B cell (primary cell): ENCODE data around the gene SERPINE2. TPM values are rescaled to one million over a fixed set of nuclear protein-coding genes. Genes with fewer than 3 reads are reported as not detected.

Experiments used
- ATAC-seq: fragments of 200-7000 bp; cut with Tn5 transposase; one replicate; pipeline ENCODE4 v1.10.0; 2021; ENCODE audit warnings: low read depth, mild to moderate bottlenecking, moderate number of reproducible peaks, moderate library complexity
- CTCF ChIA-PET: fragments of 350-600 bp; sonication (Branson Sonifier 250); formaldehyde crosslinking; loops from one replicate; lab custom pipeline; 2021; ENCODE audit warnings: antibody characterized with exemption, inconsistent platforms; lab: Charles Lee
- POLR2A ChIA-PET: fragments of 350-600 bp; sonication (Branson Sonifier 250); formaldehyde crosslinking; loops from one replicate; lab custom pipeline; 2021; ENCODE audit warnings: antibody characterized with exemption; lab: Charles Lee
- DNase-seq: peaks from one replicate; pipeline ENCODE4 v3.0.0; 2013
- H2AFZ ChIP-seq: 2 replicates; pipeline ENCODE4 v1.6.1; 2012; ENCODE audit warnings: mild to moderate bottlenecking, low read depth, low read length; ENCODE audit not compliant: insufficient read depth, poor library complexity, severe bottlenecking
- H3K27ac ChIP-seq, 2 donors: 1 replicate in 1 of 2; 2 replicates in 1 of 2; pipeline ENCODE4 v1.5.1; 2012 to 2013; ENCODE audit warnings: low read length in 2 of 2, mild to moderate bottlenecking in 2 of 2, moderate library complexity in 1 of 2
- H3K27me3 ChIP-seq, 4 experiments: fragments of 200-600 bp in 1 of 4; sonication (generic) in 1 of 4; replicated peaks in 1 of 4; 1 replicate in 2 of 4; 2 replicates in 2 of 4; pipeline versions ENCODE4 v1.6.1 to v1.7.0; 2013 to 2016; ENCODE audit warnings: low read length in 3 of 4, mild to moderate bottlenecking in 2 of 4, mixed read lengths in 1 of 4, moderate library complexity in 1 of 4; ENCODE audit not compliant: insufficient read depth in 4 of 4, control insufficient read depth in 3 of 4; ENCODE audit errors: control extremely low read depth in 1 of 4
- H3K36me3 ChIP-seq, 2 experiments: replicated peaks in 1 of 2; 1 replicate in 1 of 2; 2 replicates in 1 of 2; pipeline versions ENCODE4 v1.6.1 to v1.7.1; 2013; ENCODE audit warnings: low read length in 1 of 2; ENCODE audit not compliant: insufficient read depth in 2 of 2, control insufficient read depth in 1 of 2; ENCODE audit errors: control extremely low read depth in 1 of 2, extremely low read depth in 1 of 2
- H3K4me1 ChIP-seq, 2 donors: fragments of 200-600 bp in 1 of 2; sonication (generic) in 1 of 2; 1 replicate in 1 of 2; 2 replicates in 1 of 2; pipeline versions ENCODE4 v1.5.1 to v1.6.1; 2013 to 2017; ENCODE audit warnings: low read length in 2 of 2; ENCODE audit not compliant: control insufficient read depth in 2 of 2, insufficient read depth in 2 of 2
- H3K4me2 ChIP-seq: replicated peaks from 2 replicates; pipeline ENCODE3; 2012; ENCODE audit warnings: mild to moderate bottlenecking, low read depth, low read length; ENCODE audit not compliant: poor library complexity, severe bottlenecking
- H3K4me3 ChIP-seq, 5 experiments: fragments of 200-600 bp in 1 of 5; sonication (generic) in 1 of 5; 1 replicate in 3 of 5; 2 replicates in 2 of 5; pipeline versions ENCODE4 v1.5.1 to v1.7.0; 2011 to 2016; ENCODE audit warnings: low read length in 4 of 5, mild to moderate bottlenecking in 4 of 5, low read depth in 2 of 5, control low read depth in 1 of 5, moderate library complexity in 1 of 5; ENCODE audit not compliant: insufficient read depth in 1 of 5; ENCODE audit errors: control extremely low read depth in 1 of 5, extremely low read depth in 1 of 5
- H3K79me2 ChIP-seq: fragments of 200-600 bp; sonication (generic); one replicate; pipeline ENCODE4 v1.6.0; 2016; ENCODE audit warnings: low read length; ENCODE audit not compliant: control insufficient read depth, insufficient read depth
- H3K9ac ChIP-seq: fragments of 200-600 bp; sonication (generic); 2 replicates; pipeline ENCODE4 v1.6.1; 2017; ENCODE audit warnings: mild to moderate bottlenecking, low read length, moderate library complexity
- H3K9me3 ChIP-seq, 3 donors: one replicate each; pipeline versions ENCODE4 v1.6.1 to v1.7.1; 2013; ENCODE audit warnings: low read length in 2 of 3; ENCODE audit not compliant: control insufficient read depth in 2 of 3, insufficient read depth in 1 of 3; ENCODE audit errors: control extremely low read depth in 1 of 3
- H4K20me1 ChIP-seq: 2 replicates; pipeline ENCODE4 v1.6.0; 2012; ENCODE audit warnings: mild to moderate bottlenecking, low read length; ENCODE audit not compliant: insufficient read depth, control insufficient read depth, poor library complexity, severe bottlenecking
- H3K27ac Mint-ChIP-seq: one replicate; pipeline ENCODE4 v1.8.0; 2021; ENCODE audit warnings: mixed read lengths
- H3K27me3 Mint-ChIP-seq: one replicate; pipeline ENCODE4 v1.8.0; 2021; ENCODE audit warnings: mixed read lengths
- H3K4me1 Mint-ChIP-seq: one replicate; pipeline ENCODE4 v1.8.0; 2021; ENCODE audit warnings: mixed read lengths
- H3K4me3 Mint-ChIP-seq: one replicate; pipeline ENCODE4 v1.8.0; 2021; ENCODE audit warnings: mixed read lengths
- H3K9me3 Mint-ChIP-seq: one replicate; pipeline ENCODE4 v1.8.0; 2022; ENCODE audit warnings: mixed read lengths; ENCODE audit not compliant: insufficient read depth
- EZH2 ChIP-seq: IDR thresholded peaks from 2 replicates; pipeline ENCODE4 v1.6.1; 2012; ENCODE audit warnings: borderline replicate concordance, low read depth, mild to moderate bottlenecking, moderate library complexity, low read length; ENCODE audit not compliant: insufficient read depth, poor library complexity, severe bottlenecking
- WGBS: methylation state at CpG from one replicate; pipeline ENCODE4 v1.1.5; 2013; ENCODE audit warnings: missing lambda C conversion rate; ENCODE audit not compliant: insufficient coverage; 5-methylcytosine and 5-hydroxymethylcytosine counted together
- intact Hi-C: fragments of 100-400 bp; cut with micrococcal nuclease; formaldehyde crosslinking; loops from one replicate; pipeline ENCODE4 v1.10.0; 2022
- polyA plus RNA-seq: library from polyadenylated mRNA; depleted of rRNA; stranded (reverse); fragments of >200 nt; gene quantifications from 2 replicates; pipeline ENCODE4 v1.2.3, GENCODE V29; 2012
- total RNA-seq, 2 donors: library from RNA; stranded (reverse); fragments of 120-200 nt in 1 of 2; gene quantifications; 1 replicate in 1 of 2; 2 replicates in 1 of 2; pipeline versions ENCODE4 v1.2.3 to v1.2.4, GENCODE V29; 2013 to 2022
- TF ChIP-seq, protein P1 (sequence below): fragments of 200-600 bp; IDR thresholded peaks from one replicate; pipeline ENCODE4 v1.8.0; 2022; ENCODE audit warnings: antibody characterized with exemption, mild to moderate bottlenecking

SERPINE2 gene
- total and polyA plus RNA-seq, 2 donors (not counting 1 experiment from before 2014, with no cell fraction given): 0.45 to 1.8 TPM

DNA sequence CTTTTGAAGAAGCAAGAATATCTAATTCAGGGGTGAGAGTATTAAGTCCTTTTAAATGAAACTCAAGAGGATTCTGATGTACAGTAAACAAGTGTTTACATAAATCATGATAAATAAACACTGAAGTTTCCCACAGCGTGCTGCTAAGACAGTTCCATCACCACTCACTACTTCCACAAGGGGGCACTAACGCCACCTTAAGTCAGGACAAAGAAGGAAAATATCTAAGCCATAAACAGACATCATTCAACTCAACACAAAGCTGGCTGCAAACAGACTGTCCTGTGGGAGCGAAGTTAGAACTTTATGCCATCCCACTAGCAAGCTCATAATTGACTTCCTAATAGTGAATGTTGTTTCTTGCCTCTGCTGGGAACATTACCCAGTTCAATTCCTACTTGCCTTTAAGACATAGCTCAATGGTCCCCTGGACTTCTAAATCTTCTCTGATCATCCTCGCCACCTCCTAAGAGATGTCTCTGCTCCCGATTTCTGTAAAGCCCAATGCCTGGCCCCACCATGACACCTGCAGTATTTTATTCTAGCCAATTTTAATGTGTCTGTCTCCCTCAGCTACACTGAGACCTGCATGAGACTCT, 45.4 kb downstream of the SERPINE2 start:
- H3K27ac ChIP-seq: no peak overlapping the region
- peak; percentile 78 for DNase-seq
- ChIA-PET CTCF (interaction anchor here (0.8 to 7.6 kb wide), 37 partner anchors 8 to 1022 kb away, joined by 3 to 307 read pairs (median 4); partner anchors contain the start of genes MRPL44 and SERPINE2), POLR2A (no interaction called here)
- no peak overlapping the region for H3K4me3 Mint-ChIP-seq
- no peaks in the 10 kb centered on the region for H3K79me2 ChIP-seq
- no peak overlapping the region for H3K27ac Mint-ChIP-seq
- H3K9me3 ChIP-seq: no peaks in the 10 kb centered on the region
- H3K27me3 Mint-ChIP-seq: no peaks in the 10 kb centered on the region
- no peak overlapping the region for H2AFZ ChIP-seq
- H3K4me2 ChIP-seq: no peak overlapping the region
- no peak for TF ChIP-seq EZH2
- TF ChIP-seq, protein P1, sequence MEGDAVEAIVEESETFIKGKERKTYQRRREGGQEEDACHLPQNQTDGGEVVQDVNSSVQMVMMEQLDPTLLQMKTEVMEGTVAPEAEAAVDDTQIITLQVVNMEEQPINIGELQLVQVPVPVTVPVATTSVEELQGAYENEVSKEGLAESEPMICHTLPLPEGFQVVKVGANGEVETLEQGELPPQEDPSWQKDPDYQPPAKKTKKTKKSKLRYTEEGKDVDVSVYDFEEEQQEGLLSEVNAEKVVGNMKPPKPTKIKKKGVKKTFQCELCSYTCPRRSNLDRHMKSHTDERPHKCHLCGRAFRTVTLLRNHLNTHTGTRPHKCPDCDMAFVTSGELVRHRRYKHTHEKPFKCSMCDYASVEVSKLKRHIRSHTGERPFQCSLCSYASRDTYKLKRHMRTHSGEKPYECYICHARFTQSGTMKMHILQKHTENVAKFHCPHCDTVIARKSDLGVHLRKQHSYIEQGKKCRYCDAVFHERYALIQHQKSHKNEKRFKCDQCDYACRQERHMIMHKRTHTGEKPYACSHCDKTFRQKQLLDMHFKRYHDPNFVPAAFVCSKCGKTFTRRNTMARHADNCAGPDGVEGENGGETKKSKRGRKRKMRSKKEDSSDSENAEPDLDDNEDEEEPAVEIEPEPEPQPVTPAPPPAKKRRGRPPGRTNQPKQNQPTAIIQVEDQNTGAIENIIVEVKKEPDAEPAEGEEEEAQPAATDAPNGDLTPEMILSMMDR: peak; percentile 85
- 56% methylated on average over 3 of the region's 5 CpGs for WGBS
- intact Hi-C loops: loop anchor here (1.0 to 2.0 kb wide), 4 partner anchors 23 to 657 kb away; partner anchors contain the start of gene SERPINE2
- H3K4me1 ChIP-seq: no peaks in the 10 kb centered on the region
- no peak overlapping the region for H3K9ac ChIP-seq
- no peaks in the 10 kb centered on the region for H3K4me1 Mint-ChIP-seq
- H3K4me3 ChIP-seq: no peak overlapping the region
- H3K36me3 ChIP-seq: no peaks in the 10 kb centered on the region
- no peaks in the 10 kb centered on the region for H3K9me3 Mint-ChIP-seq
- peak; percentile 43 for ATAC-seq
- H3K27me3 ChIP-seq: no peaks in the 10 kb centered on the region
- no peaks in the 10 kb centered on the region for H4K20me1 ChIP-seq

- H3K27ac Mint-ChIP-seq: no peak overlapping the region
These were observed 47.5 kb downstream of the SERPINE2 start for GRCh38 chr2:223991611-223992010.

More at GRCh38 chr2:223991611-223992010, 47.5 kb downstream of the SERPINE2 start:
- Mint-ChIP-seq H3K4me3 (no peak overlapping the region), H3K4me1 (no peaks in the 10 kb centered on the region), H3K9me3 (no peaks in the 10 kb centered on the region), H3K27me3 (peaks cover 10% of the 10 kb centered on the region)
- TF ChIP-seq EZH2: no peak
- TF ChIP-seq, protein P1: no peak
- no peaks in the 10 kb centered on the region for H3K9me3 ChIP-seq
- H3K4me2 ChIP-seq: no peak overlapping the region
- 93% methylated on average over 12 of the region's 12 CpGs for whole genome bisulfite sequencing
- DNase-seq (no peak), ATAC-seq (no peak)
- no peaks in the 10 kb centered on the region for H3K79me2 ChIP-seq
- H3K4me1 ChIP-seq: no peaks in the 10 kb centered on the region
- ChIA-PET POLR2A (no interaction called here), CTCF (interaction anchor here (0.7 to 7.6 kb wide), 10 partner anchors 12 to 1667 kb away, joined by 3 to 307 read pairs (median 4); no protein-coding TSS in a partner anchor)
- H4K20me1 ChIP-seq: no peaks in the 10 kb centered on the region
- H3K27ac ChIP-seq: no peak overlapping the region
- no peak overlapping the region for H3K4me3 ChIP-seq
- intact Hi-C loops: loop anchor here (2.0 kb wide), 3 partner anchors 21 to 659 kb away; partner anchors contain the start of gene SERPINE2
- no peaks in the 10 kb centered on the region for H3K27me3 ChIP-seq
- no peaks in the 10 kb centered on the region for H3K36me3 ChIP-seq
- no peak overlapping the region for H3K9ac ChIP-seq
- H2AFZ ChIP-seq: no peak overlapping the region
